DOHH2 (cell line): ENCODE measurements around the gene FOXI1.
"Not testable (repeated sequence)": the region's sequence is repeated elsewhere in the genome, so short reads cannot be mapped to it uniquely, and the experiment has no call there.

Experiments used
- H3F3A ChIP-seq: fragments of 200-600 bp; sonication (generic), shearing (Covaris generic); 2 replicates; pipeline ENCODE4 v1.6.0; 2016; ENCODE audit warnings: antibody characterized with exemption, mild to moderate bottlenecking; ENCODE audit not compliant: control insufficient read depth, insufficient read depth
- H3K27ac ChIP-seq: fragments of 200-600 bp; sonication (generic); 2 replicates; pipeline ENCODE4 v1.5.1; 2014; ENCODE audit warnings: low read depth, mild to moderate bottlenecking, low read length, moderate library complexity
- H3K27me3 ChIP-seq: fragments of 200-600 bp; sonication (generic); 2 replicates; pipeline ENCODE4 v1.6.1; 2014; ENCODE audit warnings: mild to moderate bottlenecking, low read length, mixed read lengths; ENCODE audit not compliant: control insufficient read depth
- H3K36me3 ChIP-seq: fragments of 200-600 bp; sonication (generic); 2 replicates; pipeline ENCODE4 v1.6.1; 2014; ENCODE audit warnings: mild to moderate bottlenecking, low read length, moderate library complexity, mixed read lengths; ENCODE audit not compliant: control insufficient read depth
- H3K4me1 ChIP-seq: fragments of 200-600 bp; sonication (generic); 2 replicates; pipeline ENCODE4 v1.6.1; 2014; ENCODE audit warnings: mild to moderate bottlenecking, low read length, mixed read lengths; ENCODE audit not compliant: control insufficient read depth
- H3K4me2 ChIP-seq: fragments of 200-600 bp; sonication (generic); 2 replicates; pipeline ENCODE4 v1.6.0; 2014; ENCODE audit warnings: mild to moderate bottlenecking, low read length, moderate library complexity
- H3K4me3 ChIP-seq: fragments of 200-600 bp; sonication (generic); 2 replicates; pipeline ENCODE4 v1.5.1; 2014; ENCODE audit warnings: mild to moderate bottlenecking, low read length, mixed read lengths
- H3K79me2 ChIP-seq: fragments of 200-600 bp; sonication (generic); 2 replicates; pipeline ENCODE4 v1.6.1; 2014; ENCODE audit warnings: mild to moderate bottlenecking, low read length, mixed read lengths; ENCODE audit not compliant: control insufficient read depth
- H3K9me2 ChIP-seq: fragments of 200-600 bp; sonication (generic); replicated peaks from 2 replicates; pipeline ENCODE4 v1.6.1; 2014; ENCODE audit warnings: mild to moderate bottlenecking, low read length, mixed read lengths; ENCODE audit not compliant: control insufficient read depth
- H3K9me3 ChIP-seq: fragments of 200-600 bp; sonication (generic); 2 replicates; pipeline ENCODE4 v1.6.1; 2014; ENCODE audit warnings: antibody characterized with exemption, low read length, mixed read lengths; ENCODE audit not compliant: control insufficient read depth, insufficient read depth
- H4K20me1 ChIP-seq: fragments of 200-600 bp; sonication (generic); 2 replicates; pipeline ENCODE4 v1.6.0; 2014; ENCODE audit warnings: low read depth, mild to moderate bottlenecking, antibody characterized with exemption, low read length, moderate library complexity; ENCODE audit not compliant: control insufficient read depth, insufficient read depth
- CTCF ChIP-seq: fragments of 200-600 bp; sonication (generic); IDR thresholded peaks from one replicate; pipeline ENCODE4 v1.5.1; 2014; ENCODE audit warnings: antibody characterized with exemption, mild to moderate bottlenecking, low read depth, low read length; ENCODE audit not compliant: poor library complexity, severe bottlenecking
- EZH2phosphoT487 ChIP-seq: fragments of 200-600 bp; sonication (generic); IDR thresholded peaks from 2 replicates; pipeline ENCODE4 v1.6.1; 2017; ENCODE audit warnings: borderline replicate concordance, mild to moderate bottlenecking, antibody characterized with exemption, low read length, moderate library complexity, mixed read lengths

FOXI1 gene

GRCh38 chr5:170139786-170140335 is 34.2 kb downstream of the FOXI1 start:
- Histone ChIP-seq H3K27ac (no peak overlapping the region), H3K79me2 (no peaks in the 10 kb centered on the region), H3F3A (no peaks in the 10 kb centered on the region), H3K36me3 (no peaks in the 10 kb centered on the region), H4K20me1 (no peaks in the 10 kb centered on the region), H3K9me3 (no peaks in the 10 kb centered on the region), H3K4me1 (no peaks in the 10 kb centered on the region), H3K9me2 (no peaks in the 10 kb centered on the region), H3K4me3 (no peak overlapping the region), H3K27me3 (no peaks in the 10 kb centered on the region), H3K4me2 (no peak overlapping the region)
- TF ChIP-seq CTCF, result no peak

GRCh38 chr5:170141196-170141595 is 35.5 kb downstream of the FOXI1 start:
- H3K79me2 ChIP-seq, H3K36me3 ChIP-seq, H3K27me3 ChIP-seq, H3F3A ChIP-seq, H4K20me1 ChIP-seq, H3K9me3 ChIP-seq, H3K4me3 ChIP-seq, H3K9me2 ChIP-seq, H3K27ac ChIP-seq, H3K4me1 ChIP-seq, H3K4me2 ChIP-seq: not testable (repeated sequence)

GRCh38 chr5:170141636-170142035 is 35.9 kb downstream of the FOXI1 start:
- H3K79me2 ChIP-seq, result no peaks in the 10 kb centered on the region
- no peak overlapping the region for H3K4me3 ChIP-seq
- no peaks in the 10 kb centered on the region for H3F3A ChIP-seq
- no peaks in the 10 kb centered on the region for H3K27me3 ChIP-seq
- H3K4me1 ChIP-seq, result peaks cover 5% of the 10 kb centered on the region
- H3K9me2 ChIP-seq, result no peaks in the 10 kb centered on the region
- H3K9me3 ChIP-seq, result no peaks in the 10 kb centered on the region
- no peaks in the 10 kb centered on the region for H4K20me1 ChIP-seq
- H3K27ac ChIP-seq, result no peak overlapping the region
- no peak overlapping the region for H3K4me2 ChIP-seq
- TF ChIP-seq EZH2phosphoT487 (no peak), CTCF (no peak)
- H3K36me3 ChIP-seq, result no peaks in the 10 kb centered on the region

- Histone ChIP-seq H4K20me1 (no peaks in the 10 kb centered on the region), H3K4me1 (peaks cover 5% of the 10 kb centered on the region), H3K27me3 (no peaks in the 10 kb centered on the region), H3K9me3 (no peaks in the 10 kb centered on the region), H3K36me3 (no peaks in the 10 kb centered on the region), H3K9me2 (no peaks in the 10 kb centered on the region), H3K79me2 (no peaks in the 10 kb centered on the region), H3K27ac (no peak overlapping the region), H3F3A (no peaks in the 10 kb centered on the region), H3K4me3 (no peak overlapping the region), H3K4me2 (no peak overlapping the region)
- no peak for TF ChIP-seq EZH2phosphoT487
- TF ChIP-seq CTCF, result no peak
These were observed 36.5 kb downstream of the FOXI1 start for GRCh38 chr5:170142196-170142595.
